Activated T-helper 1 cell treated with Interleukin-2 at 50 U/mL for 16 hours (primary cell): ENCODE results near the gene SLC35A1.

Experiments used
- DNase-seq: peaks from one replicate; pipeline ENCODE4 v3.0.0-alpha.2; 2020; ENCODE audit warnings: low read depth

The SLC35A1 gene

DNA sequence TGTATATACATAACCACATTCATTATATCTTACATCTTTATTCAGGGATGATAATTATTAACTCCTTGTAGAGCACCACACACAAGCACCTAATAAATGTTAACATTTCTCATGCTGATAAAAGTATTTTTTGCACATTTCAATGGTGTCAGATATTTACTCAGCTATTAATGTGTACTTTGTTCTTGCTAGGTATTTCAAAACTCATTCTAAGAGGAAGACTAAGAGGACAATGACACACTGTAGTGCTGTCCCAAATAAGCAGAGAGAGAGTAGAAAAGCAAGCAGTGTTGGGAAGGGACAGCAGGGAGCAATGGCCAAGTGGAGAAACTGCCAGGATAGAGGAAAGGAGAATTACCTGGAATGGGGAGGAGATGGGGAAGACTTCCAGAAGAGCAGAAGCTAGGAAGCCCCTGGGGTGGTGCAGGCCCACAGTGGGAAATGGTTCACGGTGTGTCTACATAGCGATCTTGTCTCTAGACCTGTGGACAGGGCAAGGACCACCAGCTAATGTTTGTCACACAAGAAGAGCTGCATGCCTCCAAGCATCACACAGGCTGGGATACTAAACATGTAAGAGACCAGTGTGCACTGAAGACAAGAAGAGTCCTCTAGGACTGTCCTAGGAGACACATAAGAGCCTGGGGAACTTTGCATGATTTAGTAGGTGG lies 61.7 kb downstream of the SLC35A1 start:
- DNase-seq, result no peak

- DNase-seq, result no peak
These were observed 65.9 kb downstream of the SLC35A1 start for GRCh38 chr6:87538510-87539260.

DNA sequence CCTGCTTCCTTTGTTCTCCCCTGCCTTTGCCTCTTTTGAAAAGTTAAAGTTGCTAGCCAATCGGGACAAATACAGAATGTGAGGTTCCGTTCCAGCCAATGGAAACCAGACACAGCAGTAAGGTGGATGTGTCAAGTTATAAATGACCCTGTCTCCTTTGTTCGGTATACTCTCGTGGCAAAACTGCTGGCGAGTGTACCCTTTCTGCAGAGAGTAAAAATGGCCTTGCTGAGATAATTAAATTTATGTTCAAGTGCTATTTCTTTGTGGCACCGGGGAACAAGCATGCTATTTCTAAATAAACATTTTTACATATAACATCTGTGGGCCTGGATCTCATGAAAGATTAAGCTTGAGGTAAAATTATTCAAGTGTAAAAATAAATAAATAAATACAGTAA lies 66.8 kb downstream of the SLC35A1 start:
- no peak for DNase-seq

DNA sequence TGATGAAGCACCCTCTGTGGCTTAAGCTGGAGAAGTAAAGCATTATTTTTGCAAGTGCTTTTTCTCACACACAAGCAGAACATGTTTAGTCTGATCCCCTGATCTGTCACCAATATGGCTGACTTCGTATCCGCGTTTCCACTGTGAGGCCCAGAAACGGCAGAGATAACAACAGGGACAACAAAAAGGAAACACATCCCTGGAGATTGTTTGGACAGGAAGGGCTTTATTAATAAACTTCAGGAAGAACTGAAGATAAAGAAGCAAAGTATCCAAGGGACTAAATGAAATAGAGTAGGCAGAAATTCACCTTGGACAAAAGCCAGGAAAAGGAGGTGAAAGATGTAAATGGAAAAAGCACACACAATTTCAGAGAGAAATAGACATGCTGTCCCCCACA lies 67.8 kb downstream of the SLC35A1 start:
- DNase-seq, result no peak

- DNase-seq, result no peak
These were observed 68.3 kb downstream of the SLC35A1 start for GRCh38 chr6:87541041-87541440.

GRCh38 chr6:87541744-87542143 lies 69.0 kb downstream of the SLC35A1 start:
- no peak for DNase-seq

GRCh38 chr6:87543696-87544473 lies 71.1 kb downstream of the SLC35A1 start:
- no peak for DNase-seq

- no peak for DNase-seq
These were observed 71.6 kb downstream of the SLC35A1 start for GRCh38 chr6:87544474-87544735.

- no peak for DNase-seq
These were observed 79.0 kb downstream of the SLC35A1 start for GRCh38 chr6:87551799-87552198.

GRCh38 chr6:87553159-87553765 lies 80.5 kb downstream of the SLC35A1 start:
- no peak for DNase-seq

GRCh38 chr6:87555506-87555905 lies 82.7 kb downstream of the SLC35A1 start:
- DNase-seq, result no peak

DNA sequence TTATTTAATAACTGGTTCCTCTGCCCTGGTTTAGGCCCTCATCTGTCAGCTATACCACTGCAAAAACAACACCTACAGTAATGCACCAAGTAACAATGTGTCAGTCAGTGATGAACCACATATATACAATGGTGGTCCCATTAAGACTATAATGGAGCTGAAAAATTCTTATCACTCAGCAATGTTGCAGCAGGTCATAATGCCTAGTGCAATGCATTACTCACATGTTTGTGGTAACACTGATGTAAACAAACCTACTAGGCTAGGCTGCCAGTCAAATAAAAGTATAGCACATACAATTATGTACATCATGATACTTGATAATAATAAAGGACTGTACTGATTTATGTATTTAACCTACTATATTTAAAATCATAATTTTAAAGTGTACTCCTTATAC lies 85.7 kb downstream of the SLC35A1 start:
- DNase-seq, result no peak

GRCh38 chr6:87561017-87561416 lies 88.2 kb downstream of the SLC35A1 start:
- no peak for DNase-seq
